ENCODE data around the gene NPM1. TPM values are rescaled to one million over a fixed set of nuclear protein-coding genes. Genes with fewer than 3 reads are reported as not detected.

The NPM1 gene
- total and polyA plus RNA-seq, 3 experiments from 2014 or later, result 603 to 4,687 (median 4,412) TPM

GRCh38 chr5:171435908-171436307, 48.3 kb downstream of the NPM1 start:
- H3K27me3 ChIP-seq (ENCODE audit: insufficient read depth, low read length, poor library complexity, severe bottlenecking), result no peaks in the 10 kb centered on the region
- H3K9me3 Mint-ChIP-seq, result no peaks in the 10 kb centered on the region
- H3K36me3 ChIP-seq (ENCODE audit: insufficient read depth, low read length), result no peaks in the 10 kb centered on the region
- no peak overlapping the region for H3K27ac Mint-ChIP-seq
- H3K4me3 ChIP-seq (ENCODE audit: low read length), result no peak overlapping the region
- no peaks in the 10 kb centered on the region for H3K36me3 Mint-ChIP-seq
- no peak overlapping the region for H3K27ac ChIP-seq (ENCODE audit: low read depth, low read length)
- H3K4me3 Mint-ChIP-seq, result no peak overlapping the region
- peaks cover 0 to 2% of the 10 kb centered on the region in 2 donors for H3K27me3 Mint-ChIP-seq
- POLR2A ChIA-PET, result no interaction called here
- no peak for DNase-seq
- H3K4me1 Mint-ChIP-seq, result no peaks in the 10 kb centered on the region
- H3K4me1 ChIP-seq (ENCODE audit: insufficient read depth, low read length), result no peaks in the 10 kb centered on the region
- H3K9me3 ChIP-seq (ENCODE audit: low read length), result no peaks in the 10 kb centered on the region
- CTCF ChIA-PET, result no interaction called here

GRCh38 chr5:171436804-171437285, 49.2 kb downstream of the NPM1 start:
- ChIA-PET CTCF (no interaction called here), POLR2A (no interaction called here)
- DNase-seq, result no peak
- Histone ChIP-seq H3K4me3 (ENCODE audit: low read length) (no peak overlapping the region), H3K27me3 (ENCODE audit: insufficient read depth, low read length, poor library complexity, severe bottlenecking) (no peaks in the 10 kb centered on the region), H3K36me3 (ENCODE audit: insufficient read depth, low read length) (no peaks in the 10 kb centered on the region), H3K9me3 (ENCODE audit: low read length) (no peaks in the 10 kb centered on the region), H3K4me1 (ENCODE audit: insufficient read depth, low read length) (no peaks in the 10 kb centered on the region), H3K27ac (ENCODE audit: low read depth, low read length) (no peak overlapping the region)
- H3K4me3 Mint-ChIP-seq, result no peak overlapping the region
- H3K27ac Mint-ChIP-seq, result no peak overlapping the region
- H3K4me1 Mint-ChIP-seq, result no peaks in the 10 kb centered on the region
- H3K27me3 Mint-ChIP-seq, result peaks cover 0 to 2% of the 10 kb centered on the region in 2 donors
- H3K36me3 Mint-ChIP-seq, result no peaks in the 10 kb centered on the region
- no peaks in the 10 kb centered on the region for H3K9me3 Mint-ChIP-seq

GRCh38 chr5:171437286-171437821, 49.7 kb downstream of the NPM1 start:
- CTCF ChIA-PET, result no interaction called here
- POLR2A ChIA-PET, result no interaction called here
- no peak overlapping the region for H3K27ac Mint-ChIP-seq
- H3K27me3 ChIP-seq (ENCODE audit: insufficient read depth, low read length, poor library complexity, severe bottlenecking), result no peaks in the 10 kb centered on the region
- H3K36me3 ChIP-seq (ENCODE audit: insufficient read depth, low read length), result no peaks in the 10 kb centered on the region
- H3K9me3 ChIP-seq (ENCODE audit: low read length), result no peaks in the 10 kb centered on the region
- no peaks in the 10 kb centered on the region for H3K9me3 Mint-ChIP-seq
- H3K27me3 Mint-ChIP-seq, result peaks cover 0 to 2% of the 10 kb centered on the region in 2 donors
- H3K4me3 ChIP-seq (ENCODE audit: low read length), result no peak overlapping the region
- DNase-seq, result no peak
- H3K27ac ChIP-seq (ENCODE audit: low read depth, low read length), result no peak overlapping the region
- no peaks in the 10 kb centered on the region for H3K4me1 ChIP-seq (ENCODE audit: insufficient read depth, low read length)
- no peaks in the 10 kb centered on the region for H3K36me3 Mint-ChIP-seq
- no peaks in the 10 kb centered on the region for H3K4me1 Mint-ChIP-seq
- no peak overlapping the region for H3K4me3 Mint-ChIP-seq

GRCh38 chr5:171438738-171439137, 51.1 kb downstream of the NPM1 start:
- Histone ChIP-seq H3K27ac (ENCODE audit: low read depth, low read length) (no peak overlapping the region), H3K27me3 (ENCODE audit: insufficient read depth, low read length, poor library complexity, severe bottlenecking) (no peaks in the 10 kb centered on the region), H3K4me1 (ENCODE audit: insufficient read depth, low read length) (no peaks in the 10 kb centered on the region), H3K9me3 (ENCODE audit: low read length) (no peaks in the 10 kb centered on the region), H3K4me3 (ENCODE audit: low read length) (no peak overlapping the region), H3K36me3 (ENCODE audit: insufficient read depth, low read length) (no peaks in the 10 kb centered on the region)
- CTCF ChIA-PET, result no interaction called here
- POLR2A ChIA-PET, result no interaction called here
- Mint-ChIP-seq H3K36me3 (no peaks in the 10 kb centered on the region), H3K4me3 (no peak overlapping the region), H3K27me3 (peaks cover 0 to 2% of the 10 kb centered on the region in 2 donors), H3K9me3 (no peaks in the 10 kb centered on the region), H3K4me1 (no peaks in the 10 kb centered on the region), H3K27ac (no peak overlapping the region)
- no peak for DNase-seq

- H3K4me1 ChIP-seq (ENCODE audit: insufficient read depth, low read length), result no peaks in the 10 kb centered on the region
- no peaks in the 10 kb centered on the region for H3K36me3 ChIP-seq (ENCODE audit: insufficient read depth, low read length)
- Mint-ChIP-seq H3K4me3 (no peak overlapping the region), H3K9me3 (no peaks in the 10 kb centered on the region), H3K27me3 (peaks cover 0 to 5% of the 10 kb centered on the region in 2 donors), H3K36me3 (no peaks in the 10 kb centered on the region), H3K27ac (peak overlapping the region in 1 of 8 donors; percentile 43), H3K4me1 (no peaks in the 10 kb centered on the region)
- no peak for DNase-seq
- no peak overlapping the region for H3K27ac ChIP-seq (ENCODE audit: low read depth, low read length)
- H3K4me3 ChIP-seq (ENCODE audit: low read length), result no peak overlapping the region
- CTCF ChIA-PET, result no interaction called here
- no peaks in the 10 kb centered on the region for H3K27me3 ChIP-seq (ENCODE audit: insufficient read depth, low read length, poor library complexity, severe bottlenecking)
- no peaks in the 10 kb centered on the region for H3K9me3 ChIP-seq (ENCODE audit: low read length)
- POLR2A ChIA-PET, result no interaction called here
Observed at GRCh38 chr5:171441246-171441791, 53.7 kb downstream of the NPM1 start.

GRCh38 chr5:171442287-171443042, 54.8 kb downstream of the NPM1 start:
- Histone ChIP-seq H3K27ac (ENCODE audit: low read depth, low read length) (no peak overlapping the region), H3K36me3 (ENCODE audit: insufficient read depth, low read length) (no peaks in the 10 kb centered on the region), H3K4me1 (ENCODE audit: insufficient read depth, low read length) (no peaks in the 10 kb centered on the region), H3K4me3 (ENCODE audit: low read length) (no peak overlapping the region), H3K27me3 (ENCODE audit: insufficient read depth, low read length, poor library complexity, severe bottlenecking) (no peaks in the 10 kb centered on the region), H3K9me3 (ENCODE audit: low read length) (no peaks in the 10 kb centered on the region)
- DNase-seq, result no peak
- no peak overlapping the region for H3K27ac Mint-ChIP-seq
- H3K4me3 Mint-ChIP-seq, result no peak overlapping the region
- H3K36me3 Mint-ChIP-seq, result no peaks in the 10 kb centered on the region
- H3K9me3 Mint-ChIP-seq, result no peaks in the 10 kb centered on the region
- H3K4me1 Mint-ChIP-seq, result no peaks in the 10 kb centered on the region
- POLR2A ChIA-PET, result no interaction called here
- CTCF ChIA-PET, result no interaction called here
- H3K27me3 Mint-ChIP-seq, result peaks cover 4 to 5% of the 10 kb centered on the region in 2 donors

- no peak for DNase-seq
- Histone ChIP-seq H3K9me3 (ENCODE audit: low read length) (no peaks in the 10 kb centered on the region), H3K4me1 (ENCODE audit: insufficient read depth, low read length) (no peaks in the 10 kb centered on the region), H3K4me3 (ENCODE audit: low read length) (no peak overlapping the region), H3K36me3 (ENCODE audit: insufficient read depth, low read length) (no peaks in the 10 kb centered on the region), H3K27me3 (ENCODE audit: insufficient read depth, low read length, poor library complexity, severe bottlenecking) (no peaks in the 10 kb centered on the region), H3K27ac (ENCODE audit: low read depth, low read length) (no peak overlapping the region)
- H3K27ac Mint-ChIP-seq, result no peak overlapping the region
- POLR2A ChIA-PET, result no interaction called here
- CTCF ChIA-PET, result interaction anchor here (0.6 to 0.8 kb wide), 2 partner anchors 9 to 40 kb away, joined by 3 read pairs; no protein-coding TSS in a partner anchor
- peaks cover 11 to 15% of the 10 kb centered on the region in 2 donors for H3K27me3 Mint-ChIP-seq
- no peak overlapping the region for H3K4me3 Mint-ChIP-seq
- no peaks in the 10 kb centered on the region for H3K9me3 Mint-ChIP-seq
- no peaks in the 10 kb centered on the region for H3K36me3 Mint-ChIP-seq
- H3K4me1 Mint-ChIP-seq, result no peaks in the 10 kb centered on the region
Observed at GRCh38 chr5:171444582-171444981, 56.9 kb downstream of the NPM1 start.

- no peak overlapping the region for H3K4me3 ChIP-seq (ENCODE audit: low read length)
- no peaks in the 10 kb centered on the region for H3K9me3 ChIP-seq (ENCODE audit: low read length)
- H3K36me3 ChIP-seq (ENCODE audit: insufficient read depth, low read length), result no peaks in the 10 kb centered on the region
- Mint-ChIP-seq H3K4me1 (no peaks in the 10 kb centered on the region), H3K4me3 (no peak overlapping the region), H3K36me3 (no peaks in the 10 kb centered on the region), H3K27ac (no peak overlapping the region), H3K9me3 (no peaks in the 10 kb centered on the region), H3K27me3 (peaks cover 16 to 23% of the 10 kb centered on the region in 2 donors)
- no peaks in the 10 kb centered on the region for H3K4me1 ChIP-seq (ENCODE audit: insufficient read depth, low read length)
- CTCF ChIA-PET, result no interaction called here
- DNase-seq, result no peak
- POLR2A ChIA-PET, result no interaction called here
- no peak overlapping the region for H3K27ac ChIP-seq (ENCODE audit: low read depth, low read length)
- H3K27me3 ChIP-seq (ENCODE audit: insufficient read depth, low read length, poor library complexity, severe bottlenecking), result no peaks in the 10 kb centered on the region
Observed at GRCh38 chr5:171445644-171446516, 58.2 kb downstream of the NPM1 start.
